Panc1 (cell line): ENCODE measurements around the gene IFI16.

Experiments
- TCF7L2 ChIP-seq: IDR thresholded peaks from 2 replicates; pipeline ENCODE4 v1.6.1; 2011; ENCODE audit warnings: mild to moderate bottlenecking, low read depth, low read length, inconsistent platforms
- TF ChIP-seq, protein P1 (sequence below): fragments of 450-650 bp; IDR thresholded peaks from 2 replicates; pipeline ENCODE4 v1.5.1; 2017; ENCODE audit warnings: mild to moderate bottlenecking
- TF ChIP-seq, protein P2 (sequence below), 2 experiments: IDR thresholded peaks; 2 replicates each; pipeline ENCODE4 v1.6.1; 2011 to 2012; ENCODE audit warnings: low read depth in 2 of 2, control low read depth in 1 of 2, low read length in 1 of 2, mild to moderate bottlenecking in 1 of 2, moderate library complexity in 1 of 2; ENCODE audit not compliant: insufficient read depth in 1 of 2

GRCh38 chr1:159023723-159024122 lies 14.0 kb downstream of the IFI16 start:
- TF ChIP-seq, protein P1, sequence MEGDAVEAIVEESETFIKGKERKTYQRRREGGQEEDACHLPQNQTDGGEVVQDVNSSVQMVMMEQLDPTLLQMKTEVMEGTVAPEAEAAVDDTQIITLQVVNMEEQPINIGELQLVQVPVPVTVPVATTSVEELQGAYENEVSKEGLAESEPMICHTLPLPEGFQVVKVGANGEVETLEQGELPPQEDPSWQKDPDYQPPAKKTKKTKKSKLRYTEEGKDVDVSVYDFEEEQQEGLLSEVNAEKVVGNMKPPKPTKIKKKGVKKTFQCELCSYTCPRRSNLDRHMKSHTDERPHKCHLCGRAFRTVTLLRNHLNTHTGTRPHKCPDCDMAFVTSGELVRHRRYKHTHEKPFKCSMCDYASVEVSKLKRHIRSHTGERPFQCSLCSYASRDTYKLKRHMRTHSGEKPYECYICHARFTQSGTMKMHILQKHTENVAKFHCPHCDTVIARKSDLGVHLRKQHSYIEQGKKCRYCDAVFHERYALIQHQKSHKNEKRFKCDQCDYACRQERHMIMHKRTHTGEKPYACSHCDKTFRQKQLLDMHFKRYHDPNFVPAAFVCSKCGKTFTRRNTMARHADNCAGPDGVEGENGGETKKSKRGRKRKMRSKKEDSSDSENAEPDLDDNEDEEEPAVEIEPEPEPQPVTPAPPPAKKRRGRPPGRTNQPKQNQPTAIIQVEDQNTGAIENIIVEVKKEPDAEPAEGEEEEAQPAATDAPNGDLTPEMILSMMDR: no peak
- TF ChIP-seq, protein P2, sequence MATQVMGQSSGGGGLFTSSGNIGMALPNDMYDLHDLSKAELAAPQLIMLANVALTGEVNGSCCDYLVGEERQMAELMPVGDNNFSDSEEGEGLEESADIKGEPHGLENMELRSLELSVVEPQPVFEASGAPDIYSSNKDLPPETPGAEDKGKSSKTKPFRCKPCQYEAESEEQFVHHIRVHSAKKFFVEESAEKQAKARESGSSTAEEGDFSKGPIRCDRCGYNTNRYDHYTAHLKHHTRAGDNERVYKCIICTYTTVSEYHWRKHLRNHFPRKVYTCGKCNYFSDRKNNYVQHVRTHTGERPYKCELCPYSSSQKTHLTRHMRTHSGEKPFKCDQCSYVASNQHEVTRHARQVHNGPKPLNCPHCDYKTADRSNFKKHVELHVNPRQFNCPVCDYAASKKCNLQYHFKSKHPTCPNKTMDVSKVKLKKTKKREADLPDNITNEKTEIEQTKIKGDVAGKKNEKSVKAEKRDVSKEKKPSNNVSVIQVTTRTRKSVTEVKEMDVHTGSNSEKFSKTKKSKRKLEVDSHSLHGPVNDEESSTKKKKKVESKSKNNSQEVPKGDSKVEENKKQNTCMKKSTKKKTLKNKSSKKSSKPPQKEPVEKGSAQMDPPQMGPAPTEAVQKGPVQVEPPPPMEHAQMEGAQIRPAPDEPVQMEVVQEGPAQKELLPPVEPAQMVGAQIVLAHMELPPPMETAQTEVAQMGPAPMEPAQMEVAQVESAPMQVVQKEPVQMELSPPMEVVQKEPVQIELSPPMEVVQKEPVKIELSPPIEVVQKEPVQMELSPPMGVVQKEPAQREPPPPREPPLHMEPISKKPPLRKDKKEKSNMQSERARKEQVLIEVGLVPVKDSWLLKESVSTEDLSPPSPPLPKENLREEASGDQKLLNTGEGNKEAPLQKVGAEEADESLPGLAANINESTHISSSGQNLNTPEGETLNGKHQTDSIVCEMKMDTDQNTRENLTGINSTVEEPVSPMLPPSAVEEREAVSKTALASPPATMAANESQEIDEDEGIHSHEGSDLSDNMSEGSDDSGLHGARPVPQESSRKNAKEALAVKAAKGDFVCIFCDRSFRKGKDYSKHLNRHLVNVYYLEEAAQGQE (IDR thresholded peaks at IDR 0.05; ENCODE audit: insufficient read depth in 1 of 2, low read depth in 2 of 2, low read length in 1 of 2): no peak
- no peak for TF ChIP-seq TCF7L2
